Measurements from ENCODE around the gene KCNH6. TPM values are rescaled to one million over a fixed set of nuclear protein-coding genes. Genes with fewer than 3 reads are reported as not detected.

Gene KCNH6
- total and polyA plus RNA-seq, 9 of the 15 experiments (the other 6 are each of a cell fraction or from before 2014, with no cell fraction given) = not detected

- CTCF ChIA-PET (ENCODE audit: low intra/inter-chr PET ratio) = no interaction called here
- Histone ChIP-seq H3K36me3 (ENCODE audit: control insufficient read depth, insufficient read depth, low read length) (peaks cover 18% of the 10 kb centered on the region; the same call in 2 of the 3 replicates), H4K20me1 (replicated peaks; ENCODE audit: control insufficient read depth, insufficient read depth, low read length) (peaks cover 12% of the 10 kb centered on the region), H3K27me3 (ENCODE audit: control insufficient read depth in 2 of 2, insufficient read depth in 2 of 2, low read length in 2 of 2) (no peaks in the 10 kb centered on the region), H3K9me1 (ENCODE audit: control insufficient read depth, insufficient read depth, low read length) (peaks cover 3% of the 10 kb centered on the region), H3K27ac (ENCODE audit: extremely low read depth, low read depth, low read length) (no peak overlapping the region), H3K79me2 (ENCODE audit: control insufficient read depth, insufficient read depth, low read length) (peaks cover 80% of the 10 kb centered on the region), H3K9ac (ENCODE audit: insufficient read depth in 1 of 2, low read depth in 2 of 2, low read length in 2 of 2) (no peak overlapping the region), H3K4me2 (ENCODE audit: insufficient read depth, low read length) (no peak overlapping the region), H3K4me1 (replicated peaks in 1 of 2; ENCODE audit: control insufficient read depth in 2 of 2, insufficient read depth in 2 of 2, low read length in 2 of 2) (peaks cover 4 to 5% of the 10 kb centered on the region in 2 experiments; a peak in 2 of 5 replicates), H3K9me3 (replicated peaks; ENCODE audit: control insufficient read depth, insufficient read depth, low read depth, low read length) (no peaks in the 10 kb centered on the region), H3K4me3 (no peak overlapping the region), H2AFZ (ENCODE audit: low read depth, low read length) (no peak overlapping the region)
- POLR2A ChIA-PET = interaction anchor here (1.3 to 3.1 kb wide), 3 partner anchors 9 to 16 kb away, joined by 3 to 20 read pairs (median 8); partner anchors contain the start of gene DCAF7
- in situ Hi-C loops (cut with MboI) = no loop called here
- ATAC-seq (no peak), FAIRE-seq (no peak), DNase-seq (ENCODE audit: extremely low read depth in 1 of 4, low spot score in 3 of 4) (no peak)
- WGBS (ENCODE audit: insufficient coverage, low coverage, missing lambda C conversion rate) = 77% methylated on average over 1 of the region's 1 CpG
- intact Hi-C loops (cut with micrococcal nuclease) = no loop called here
- no TSS peak for BruUV-seq (replicated peaks)
- no peak for TF ChIP-seq E2F8 (IDR thresholded peaks at IDR 0.05; ENCODE audit: low read depth, partially characterized antibody)
- TF ChIP-seq MAFK (IDR thresholded peaks at IDR 0.05; ENCODE audit: low read length) = no peak
- TF ChIP-seq BRD9 (IDR thresholded peaks at IDR 0.05; ENCODE audit: low read depth, partially characterized antibody) = no peak
- TF ChIP-seq SFPQ (IDR thresholded peaks at IDR 0.05; ENCODE audit: low read depth, low read length) = no peak
- no peak for TF ChIP-seq ATF3 (IDR thresholded peaks at IDR 0.05)
- TF ChIP-seq ATF3 (CRISPR knock-in tag; conservative IDR thresholded peaks at IDR 0.05) = no peak
- no peak for TF ChIP-seq GATAD2B (IDR thresholded peaks at IDR 0.05; ENCODE audit: borderline replicate concordance)
- TF ChIP-seq ZNF253 (CRISPR knock-in tag; conservative IDR thresholded peaks at IDR 0.05) = no peak
- no peak for TF ChIP-seq KLF1 (tag; IDR thresholded peaks at IDR 0.05)
- TF ChIP-seq ATF1 (CRISPR knock-in tag; IDR thresholded peaks at IDR 0.05) = no peak
- no peak for TF ChIP-seq ATF1 (tag; IDR thresholded peaks at IDR 0.05)
- no peak for TF ChIP-seq RB1 (IDR thresholded peaks at IDR 0.05; ENCODE audit: low read depth)
- no peak for TF ChIP-seq TFAP4 (CRISPR knock-in tag; IDR thresholded peaks at IDR 0.05; ENCODE audit: borderline replicate concordance)
- no peak for TF ChIP-seq ZNF133 (CRISPR knock-in tag; IDR thresholded peaks at IDR 0.05)
Measured at GRCh38 chr17:63567229-63567628, 44.1 kb downstream of the KCNH6 start.
